DOHH2 (cell line): ENCODE measurements around the gene NCKAP5.

Source experiments
- H3F3A ChIP-seq: fragments of 200-600 bp; sonication (generic), shearing (Covaris generic); 2 replicates; pipeline ENCODE4 v1.6.0; 2016; ENCODE audit warnings: antibody characterized with exemption, mild to moderate bottlenecking; ENCODE audit not compliant: control insufficient read depth, insufficient read depth
- H3K27ac ChIP-seq: fragments of 200-600 bp; sonication (generic); 2 replicates; pipeline ENCODE4 v1.5.1; 2014; ENCODE audit warnings: low read depth, mild to moderate bottlenecking, low read length, moderate library complexity
- H3K27me3 ChIP-seq: fragments of 200-600 bp; sonication (generic); 2 replicates; pipeline ENCODE4 v1.6.1; 2014; ENCODE audit warnings: mild to moderate bottlenecking, low read length, mixed read lengths; ENCODE audit not compliant: control insufficient read depth
- H3K36me3 ChIP-seq: fragments of 200-600 bp; sonication (generic); 2 replicates; pipeline ENCODE4 v1.6.1; 2014; ENCODE audit warnings: mild to moderate bottlenecking, low read length, moderate library complexity, mixed read lengths; ENCODE audit not compliant: control insufficient read depth
- H3K4me1 ChIP-seq: fragments of 200-600 bp; sonication (generic); 2 replicates; pipeline ENCODE4 v1.6.1; 2014; ENCODE audit warnings: mild to moderate bottlenecking, low read length, mixed read lengths; ENCODE audit not compliant: control insufficient read depth
- H3K4me2 ChIP-seq: fragments of 200-600 bp; sonication (generic); 2 replicates; pipeline ENCODE4 v1.6.0; 2014; ENCODE audit warnings: mild to moderate bottlenecking, low read length, moderate library complexity
- H3K4me3 ChIP-seq: fragments of 200-600 bp; sonication (generic); 2 replicates; pipeline ENCODE4 v1.5.1; 2014; ENCODE audit warnings: mild to moderate bottlenecking, low read length, mixed read lengths
- H3K79me2 ChIP-seq: fragments of 200-600 bp; sonication (generic); 2 replicates; pipeline ENCODE4 v1.6.1; 2014; ENCODE audit warnings: mild to moderate bottlenecking, low read length, mixed read lengths; ENCODE audit not compliant: control insufficient read depth
- H3K9me2 ChIP-seq: fragments of 200-600 bp; sonication (generic); replicated peaks from 2 replicates; pipeline ENCODE4 v1.6.1; 2014; ENCODE audit warnings: mild to moderate bottlenecking, low read length, mixed read lengths; ENCODE audit not compliant: control insufficient read depth
- H3K9me3 ChIP-seq: fragments of 200-600 bp; sonication (generic); 2 replicates; pipeline ENCODE4 v1.6.1; 2014; ENCODE audit warnings: antibody characterized with exemption, low read length, mixed read lengths; ENCODE audit not compliant: control insufficient read depth, insufficient read depth
- H4K20me1 ChIP-seq: fragments of 200-600 bp; sonication (generic); 2 replicates; pipeline ENCODE4 v1.6.0; 2014; ENCODE audit warnings: low read depth, mild to moderate bottlenecking, antibody characterized with exemption, low read length, moderate library complexity; ENCODE audit not compliant: control insufficient read depth, insufficient read depth
- EZH2phosphoT487 ChIP-seq: fragments of 200-600 bp; sonication (generic); IDR thresholded peaks from 2 replicates; pipeline ENCODE4 v1.6.1; 2017; ENCODE audit warnings: borderline replicate concordance, mild to moderate bottlenecking, antibody characterized with exemption, low read length, moderate library complexity, mixed read lengths
- TF ChIP-seq, protein P1 (sequence below): fragments of 200-600 bp; sonication (generic); IDR thresholded peaks from one replicate; pipeline ENCODE4 v1.5.1; 2014; ENCODE audit warnings: antibody characterized with exemption, mild to moderate bottlenecking, low read depth, low read length; ENCODE audit not compliant: poor library complexity, severe bottlenecking

NCKAP5 gene

DNA sequence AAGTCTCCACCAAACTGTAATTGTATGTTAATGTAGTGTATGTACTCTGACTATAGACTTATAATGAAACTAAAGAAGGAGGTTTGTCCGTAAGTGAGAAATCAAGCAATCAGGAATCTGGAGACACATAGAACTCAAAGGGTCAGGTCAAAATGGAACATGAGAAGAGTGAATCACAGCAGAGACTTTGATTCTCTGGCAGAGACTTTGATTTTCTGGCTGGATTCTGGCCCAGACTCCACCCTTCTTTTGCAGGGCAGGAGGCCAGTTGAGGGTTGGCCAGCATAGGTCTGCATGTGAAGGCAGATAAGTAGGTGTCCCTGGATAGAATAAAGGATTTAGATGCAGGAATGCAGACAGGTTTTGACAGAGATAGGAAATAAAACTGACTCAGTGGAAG, 11.0 kb upstream of the NCKAP5 start:
- Histone ChIP-seq H3K4me3 (no peak overlapping the region), H3K27ac (no peak overlapping the region), H3F3A (no peaks in the 10 kb centered on the region), H3K4me2 (no peak overlapping the region), H3K79me2 (no peaks in the 10 kb centered on the region), H3K27me3 (no peaks in the 10 kb centered on the region), H3K36me3 (no peaks in the 10 kb centered on the region), H3K9me3 (no peaks in the 10 kb centered on the region), H3K4me1 (no peaks in the 10 kb centered on the region), H4K20me1 (no peaks in the 10 kb centered on the region), H3K9me2 (no peaks in the 10 kb centered on the region)
- TF ChIP-seq, protein P1, sequence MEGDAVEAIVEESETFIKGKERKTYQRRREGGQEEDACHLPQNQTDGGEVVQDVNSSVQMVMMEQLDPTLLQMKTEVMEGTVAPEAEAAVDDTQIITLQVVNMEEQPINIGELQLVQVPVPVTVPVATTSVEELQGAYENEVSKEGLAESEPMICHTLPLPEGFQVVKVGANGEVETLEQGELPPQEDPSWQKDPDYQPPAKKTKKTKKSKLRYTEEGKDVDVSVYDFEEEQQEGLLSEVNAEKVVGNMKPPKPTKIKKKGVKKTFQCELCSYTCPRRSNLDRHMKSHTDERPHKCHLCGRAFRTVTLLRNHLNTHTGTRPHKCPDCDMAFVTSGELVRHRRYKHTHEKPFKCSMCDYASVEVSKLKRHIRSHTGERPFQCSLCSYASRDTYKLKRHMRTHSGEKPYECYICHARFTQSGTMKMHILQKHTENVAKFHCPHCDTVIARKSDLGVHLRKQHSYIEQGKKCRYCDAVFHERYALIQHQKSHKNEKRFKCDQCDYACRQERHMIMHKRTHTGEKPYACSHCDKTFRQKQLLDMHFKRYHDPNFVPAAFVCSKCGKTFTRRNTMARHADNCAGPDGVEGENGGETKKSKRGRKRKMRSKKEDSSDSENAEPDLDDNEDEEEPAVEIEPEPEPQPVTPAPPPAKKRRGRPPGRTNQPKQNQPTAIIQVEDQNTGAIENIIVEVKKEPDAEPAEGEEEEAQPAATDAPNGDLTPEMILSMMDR: no peak
- TF ChIP-seq EZH2phosphoT487: no peak

GRCh38 chr2:133576714-133577113, 8.5 kb upstream of the NCKAP5 start:
- TF ChIP-seq, protein P1: no peak
- no peak for TF ChIP-seq EZH2phosphoT487
- no peaks in the 10 kb centered on the region for H3K4me1 ChIP-seq

DNA sequence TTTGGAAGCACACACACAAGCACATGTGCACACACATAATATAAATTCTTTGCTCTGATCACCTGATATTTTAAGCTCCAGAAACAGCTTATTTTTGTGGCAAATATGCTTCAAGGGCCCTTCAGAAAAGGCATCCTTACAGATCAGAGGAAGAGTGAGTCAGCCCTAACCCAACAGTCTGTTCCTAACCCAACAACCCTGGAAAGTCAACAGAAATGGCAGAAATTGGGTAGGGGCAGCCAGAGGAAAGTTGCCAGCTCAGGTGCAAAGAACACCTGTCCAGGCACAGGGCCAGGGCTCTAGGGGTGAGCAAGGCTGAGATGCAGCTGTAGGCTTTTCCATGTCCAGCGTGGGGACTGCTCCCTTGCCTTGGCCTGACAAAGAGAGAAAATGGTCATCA, 6.4 kb upstream of the NCKAP5 start:
- Histone ChIP-seq H3K9me2 (no peaks in the 10 kb centered on the region), H3K4me1 (no peaks in the 10 kb centered on the region), H4K20me1 (no peaks in the 10 kb centered on the region), H3K79me2 (no peaks in the 10 kb centered on the region), H3F3A (no peaks in the 10 kb centered on the region), H3K4me2 (no peak overlapping the region), H3K4me3 (no peak overlapping the region), H3K9me3 (no peaks in the 10 kb centered on the region), H3K36me3 (no peaks in the 10 kb centered on the region), H3K27me3 (no peaks in the 10 kb centered on the region), H3K27ac (no peak overlapping the region)
- TF ChIP-seq, protein P1: no peak
- no peak for TF ChIP-seq EZH2phosphoT487

More at GRCh38 chr2:133576714-133577113, 8.5 kb upstream of the NCKAP5 start:
- no peak overlapping the region for H3K27ac ChIP-seq
- H3K4me3 ChIP-seq: no peak overlapping the region
- H3K9me3 ChIP-seq: no peaks in the 10 kb centered on the region
- no peaks in the 10 kb centered on the region for H3K27me3 ChIP-seq
- H4K20me1 ChIP-seq: no peaks in the 10 kb centered on the region
- H3K79me2 ChIP-seq: no peaks in the 10 kb centered on the region
- H3F3A ChIP-seq: no peaks in the 10 kb centered on the region
- H3K9me2 ChIP-seq: no peaks in the 10 kb centered on the region
- no peaks in the 10 kb centered on the region for H3K36me3 ChIP-seq
- H3K4me2 ChIP-seq: no peak overlapping the region

DNA sequence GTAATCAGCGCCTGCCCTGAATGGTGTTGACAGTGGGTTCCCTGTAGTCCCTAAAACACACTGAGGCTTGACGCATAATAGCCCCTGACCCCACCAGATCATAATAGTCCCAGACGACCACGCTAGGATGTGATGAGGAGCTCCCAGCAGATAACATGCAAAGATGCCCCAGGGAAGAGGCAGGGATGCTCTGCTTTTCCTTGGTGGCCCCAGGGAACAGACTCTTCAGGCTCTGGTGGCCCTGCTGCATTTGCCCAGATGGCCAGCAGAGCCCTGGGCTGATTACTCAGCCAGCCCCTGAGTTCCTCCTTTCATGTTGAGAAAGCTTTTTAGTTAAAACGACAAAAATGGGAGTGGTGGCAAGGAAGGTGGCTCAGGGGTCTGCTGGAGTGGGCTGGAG, 5.9 kb upstream of the NCKAP5 start:
- Histone ChIP-seq H4K20me1 (no peaks in the 10 kb centered on the region), H3F3A (no peaks in the 10 kb centered on the region), H3K79me2 (no peaks in the 10 kb centered on the region), H3K4me3 (no peak overlapping the region), H3K36me3 (no peaks in the 10 kb centered on the region), H3K9me3 (no peaks in the 10 kb centered on the region), H3K4me2 (no peak overlapping the region), H3K9me2 (no peaks in the 10 kb centered on the region), H3K27ac (no peak overlapping the region), H3K4me1 (no peaks in the 10 kb centered on the region), H3K27me3 (no peaks in the 10 kb centered on the region)
- TF ChIP-seq, protein P1: no peak
- no peak for TF ChIP-seq EZH2phosphoT487
